HepG2 (cell line): ENCODE measurements around the gene MRPL50. TPM values are rescaled to one million over a fixed set of nuclear protein-coding genes. Genes with fewer than 3 reads are reported as not detected.

Experiments used
- CEBPG ChIP-seq: IDR thresholded peaks from 2 replicates; pipeline ENCODE4 v1.6.1; 2016
- ELF3 ChIP-seq: IDR thresholded peaks from 2 replicates; pipeline ENCODE4 v1.6.1; 2016; ENCODE audit warnings: missing genetic modification reagents, missing compliant biosample characterization
- MIXL1 ChIP-seq: IDR thresholded peaks from 2 replicates; pipeline ENCODE4 v1.6.1; 2016
- NR2F1 ChIP-seq, 2 experiments: fragments of 450-650 bp in 1 of 2; formaldehyde crosslinking in 1 of 2; IDR thresholded peaks; 2 replicates each; pipeline versions ENCODE4 v1.5.0 to v1.6.1; 2016 to 2020; ENCODE audit warnings: mild to moderate bottlenecking in 1 of 2, missing compliant biosample characterization in 1 of 2, missing genetic modification reagents in 1 of 2, moderate library complexity in 1 of 2
- RARA ChIP-seq: IDR thresholded peaks from 2 replicates; pipeline ENCODE4 v1.6.1; 2016; ENCODE audit warnings: missing genetic modification reagents, missing compliant biosample characterization
- RFX3 ChIP-seq: IDR thresholded peaks from 2 replicates; pipeline ENCODE4 v1.6.1; 2016; ENCODE audit warnings: missing biosample characterization, missing genetic modification reagents
- SMAD9 ChIP-seq: sonication (generic); formaldehyde crosslinking; IDR thresholded peaks from 2 replicates; pipeline ENCODE4 v1.5.1; 2020; ENCODE audit warnings: mild to moderate bottlenecking, missing genetic modification reagents
- ZNF264 ChIP-seq: sonication (generic); formaldehyde crosslinking; IDR thresholded peaks from 2 replicates; pipeline ENCODE4 v1.4.0; 2020; ENCODE audit warnings: missing genetic modification reagents
- ZNF883 ChIP-seq: sonication (generic); formaldehyde crosslinking; IDR thresholded peaks from 2 replicates; pipeline ENCODE4 v1.5.1; 2020; ENCODE audit warnings: mild to moderate bottlenecking, missing genetic modification reagents; ENCODE audit errors: not compliant biosample characterization
- polyA plus RNA-seq, 8 experiments: library from polyadenylated mRNA; depleted of rRNA in 3 of 8; stranded (reverse) in 7 of 8; unstranded in 1 of 8; fragments of >200 nt; fragmentation: Illumina TruSeq in 4 of 8; extraction: Trizol in 4 of 8; gene quantifications; 2 replicates each; pipeline versions ENCODE4 v1.2.1 to v1.2.3, GENCODE V29; 2011 to 2016; ENCODE audit warnings: low read depth in 4 of 8, missing spikeins in 1 of 8, mixed read lengths in 1 of 8; ENCODE audit not compliant: insufficient read depth in 1 of 8
- total RNA-seq, 5 experiments: library from RNA; depleted of rRNA; stranded (reverse); fragments of >200 nt; fragmentation: Illumina TruSeq; extraction: Trizol; gene quantifications; 2 replicates each; pipeline ENCODE4 v1.2.3, GENCODE V29; 2016; ENCODE audit warnings: low read depth in 1 of 5
- TF ChIP-seq, protein P1 (sequence below): IDR thresholded peaks from 2 replicates; pipeline ENCODE4 v1.6.1; 2016
- TF ChIP-seq, protein P2 (sequence below), 2 experiments: fragments of 450-650 bp in 1 of 2; sonication (generic) in 1 of 2; formaldehyde crosslinking; IDR thresholded peaks; 2 replicates each; pipeline versions ENCODE4 v1.5.0 to v1.8.0; 2020 to 2022; ENCODE audit warnings: mild to moderate bottlenecking in 1 of 2, missing genetic modification reagents in 1 of 2
- TF ChIP-seq, protein P3 (sequence below): sonication (generic); formaldehyde crosslinking; IDR thresholded peaks from 2 replicates; pipeline ENCODE4 v1.4.0; 2020; ENCODE audit warnings: missing genetic modification reagents; ENCODE audit errors: not compliant biosample characterization
- TF ChIP-seq, protein P4 (sequence below): IDR thresholded peaks from 2 replicates; pipeline ENCODE4 v1.6.1; 2016; ENCODE audit warnings: low read depth
- TF ChIP-seq, protein P5 (sequence below): IDR thresholded peaks from 2 replicates; pipeline ENCODE4 v1.4.0; 2020; ENCODE audit warnings: mild to moderate bottlenecking, missing genetic modification reagents
- TF ChIP-seq, protein P6 (sequence below): sonication (generic); formaldehyde crosslinking; IDR thresholded peaks from 2 replicates; pipeline ENCODE4 v1.4.0; 2020; ENCODE audit warnings: missing genetic modification reagents
- TF ChIP-seq, protein P7 (sequence below): IDR thresholded peaks from 2 replicates; pipeline ENCODE4 v1.6.1; 2016; ENCODE audit warnings: missing compliant biosample characterization, missing genetic modification reagents, borderline replicate concordance

The MRPL50 gene
- total and polyA plus RNA-seq, 2 of the 13 experiments (the other 11 are each of a cell fraction or from before 2014, with no cell fraction given), result 37.1 to 70.0 TPM

DNA sequence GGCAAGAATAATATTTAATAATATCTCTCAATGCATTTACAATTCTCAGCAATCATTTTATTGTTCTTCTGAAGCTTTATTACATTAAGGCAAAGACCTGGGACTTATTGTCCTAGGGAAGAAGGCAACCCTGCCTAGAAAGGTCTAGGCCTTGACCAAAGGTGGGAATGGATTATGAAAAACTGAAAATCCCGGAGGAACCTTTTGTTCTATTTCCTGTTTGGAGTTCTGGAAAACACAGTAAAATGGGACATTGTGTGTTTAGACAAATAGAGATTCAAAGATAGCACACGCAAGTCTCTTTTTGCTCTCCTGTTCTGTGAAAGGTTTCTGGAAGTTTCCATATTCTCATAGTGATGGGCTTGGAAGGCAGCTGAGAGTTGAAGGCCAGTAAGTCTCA, 44.7 kb downstream of the MRPL50 start (continued):
- TF ChIP-seq, protein P1, sequence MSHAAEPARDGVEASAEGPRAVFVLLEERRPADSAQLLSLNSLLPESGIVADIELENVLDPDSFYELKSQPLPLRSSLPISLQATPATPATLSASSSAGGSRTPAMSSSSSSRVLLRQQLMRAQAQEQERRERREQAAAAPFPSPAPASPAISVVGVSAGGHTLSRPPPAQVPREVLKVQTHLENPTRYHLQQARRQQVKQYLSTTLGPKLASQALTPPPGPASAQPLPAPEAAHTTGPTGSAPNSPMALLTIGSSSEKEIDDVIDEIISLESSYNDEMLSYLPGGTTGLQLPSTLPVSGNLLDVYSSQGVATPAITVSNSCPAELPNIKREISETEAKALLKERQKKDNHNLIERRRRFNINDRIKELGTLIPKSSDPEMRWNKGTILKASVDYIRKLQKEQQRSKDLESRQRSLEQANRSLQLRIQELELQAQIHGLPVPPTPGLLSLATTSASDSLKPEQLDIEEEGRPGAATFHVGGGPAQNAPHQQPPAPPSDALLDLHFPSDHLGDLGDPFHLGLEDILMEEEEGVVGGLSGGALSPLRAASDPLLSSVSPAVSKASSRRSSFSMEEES (CRISPR knock-in tag), result 0 out of 2 replicates have a peak, but pooled peaks have one; percentile 18
- peak; percentile 47 for TF ChIP-seq RARA (CRISPR knock-in tag)
- TF ChIP-seq MIXL1 (CRISPR knock-in tag), result no peak
- TF ChIP-seq, protein P2, sequence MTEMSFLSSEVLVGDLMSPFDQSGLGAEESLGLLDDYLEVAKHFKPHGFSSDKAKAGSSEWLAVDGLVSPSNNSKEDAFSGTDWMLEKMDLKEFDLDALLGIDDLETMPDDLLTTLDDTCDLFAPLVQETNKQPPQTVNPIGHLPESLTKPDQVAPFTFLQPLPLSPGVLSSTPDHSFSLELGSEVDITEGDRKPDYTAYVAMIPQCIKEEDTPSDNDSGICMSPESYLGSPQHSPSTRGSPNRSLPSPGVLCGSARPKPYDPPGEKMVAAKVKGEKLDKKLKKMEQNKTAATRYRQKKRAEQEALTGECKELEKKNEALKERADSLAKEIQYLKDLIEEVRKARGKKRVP (CRISPR knock-in tag; IDR thresholded peaks at IDR 0.05), result peak in 1 of 2 experiments; percentile 48; a peak in 1 of 4 replicates
- TF ChIP-seq ZNF883 (CRISPR knock-in tag), result no peak
- no peak for TF ChIP-seq ZNF264 (CRISPR knock-in tag)
- TF ChIP-seq NR2F1 (CRISPR knock-in tag; IDR thresholded peaks at IDR 0.05), result 0 out of 4 replicates have a peak, but pooled peaks of 1 of the 2 experiments have one; percentile 9
- TF ChIP-seq, protein P3, sequence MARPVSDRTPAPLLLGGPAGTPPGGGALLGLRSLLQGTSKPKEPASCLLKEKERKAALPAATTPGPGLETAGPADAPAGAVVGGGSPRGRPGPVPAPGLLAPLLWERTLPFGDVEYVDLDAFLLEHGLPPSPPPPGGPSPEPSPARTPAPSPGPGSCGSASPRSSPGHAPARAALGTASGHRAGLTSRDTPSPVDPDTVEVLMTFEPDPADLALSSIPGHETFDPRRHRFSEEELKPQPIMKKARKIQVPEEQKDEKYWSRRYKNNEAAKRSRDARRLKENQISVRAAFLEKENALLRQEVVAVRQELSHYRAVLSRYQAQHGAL (CRISPR knock-in tag), result no peak
- TF ChIP-seq RFX3 (CRISPR knock-in tag), result no peak
- TF ChIP-seq, protein P4, sequence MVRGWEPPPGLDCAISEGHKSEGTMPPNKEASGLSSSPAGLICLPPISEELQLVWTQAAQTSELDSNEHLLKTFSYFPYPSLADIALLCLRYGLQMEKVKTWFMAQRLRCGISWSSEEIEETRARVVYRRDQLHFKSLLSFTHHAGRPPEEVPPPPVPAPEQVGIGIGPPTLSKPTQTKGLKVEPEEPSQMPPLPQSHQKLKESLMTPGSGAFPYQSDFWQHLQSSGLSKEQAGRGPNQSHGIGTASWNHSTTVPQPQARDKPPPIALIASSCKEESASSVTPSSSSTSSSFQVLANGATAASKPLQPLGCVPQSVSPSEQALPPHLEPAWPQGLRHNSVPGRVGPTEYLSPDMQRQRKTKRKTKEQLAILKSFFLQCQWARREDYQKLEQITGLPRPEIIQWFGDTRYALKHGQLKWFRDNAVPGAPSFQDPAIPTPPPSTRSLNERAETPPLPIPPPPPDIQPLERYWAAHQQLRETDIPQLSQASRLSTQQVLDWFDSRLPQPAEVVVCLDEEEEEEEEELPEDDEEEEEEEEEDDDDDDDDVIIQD (CRISPR knock-in tag), result 0 out of 2 replicates have a peak, but pooled peaks have one; percentile 12
- TF ChIP-seq, protein P5, sequence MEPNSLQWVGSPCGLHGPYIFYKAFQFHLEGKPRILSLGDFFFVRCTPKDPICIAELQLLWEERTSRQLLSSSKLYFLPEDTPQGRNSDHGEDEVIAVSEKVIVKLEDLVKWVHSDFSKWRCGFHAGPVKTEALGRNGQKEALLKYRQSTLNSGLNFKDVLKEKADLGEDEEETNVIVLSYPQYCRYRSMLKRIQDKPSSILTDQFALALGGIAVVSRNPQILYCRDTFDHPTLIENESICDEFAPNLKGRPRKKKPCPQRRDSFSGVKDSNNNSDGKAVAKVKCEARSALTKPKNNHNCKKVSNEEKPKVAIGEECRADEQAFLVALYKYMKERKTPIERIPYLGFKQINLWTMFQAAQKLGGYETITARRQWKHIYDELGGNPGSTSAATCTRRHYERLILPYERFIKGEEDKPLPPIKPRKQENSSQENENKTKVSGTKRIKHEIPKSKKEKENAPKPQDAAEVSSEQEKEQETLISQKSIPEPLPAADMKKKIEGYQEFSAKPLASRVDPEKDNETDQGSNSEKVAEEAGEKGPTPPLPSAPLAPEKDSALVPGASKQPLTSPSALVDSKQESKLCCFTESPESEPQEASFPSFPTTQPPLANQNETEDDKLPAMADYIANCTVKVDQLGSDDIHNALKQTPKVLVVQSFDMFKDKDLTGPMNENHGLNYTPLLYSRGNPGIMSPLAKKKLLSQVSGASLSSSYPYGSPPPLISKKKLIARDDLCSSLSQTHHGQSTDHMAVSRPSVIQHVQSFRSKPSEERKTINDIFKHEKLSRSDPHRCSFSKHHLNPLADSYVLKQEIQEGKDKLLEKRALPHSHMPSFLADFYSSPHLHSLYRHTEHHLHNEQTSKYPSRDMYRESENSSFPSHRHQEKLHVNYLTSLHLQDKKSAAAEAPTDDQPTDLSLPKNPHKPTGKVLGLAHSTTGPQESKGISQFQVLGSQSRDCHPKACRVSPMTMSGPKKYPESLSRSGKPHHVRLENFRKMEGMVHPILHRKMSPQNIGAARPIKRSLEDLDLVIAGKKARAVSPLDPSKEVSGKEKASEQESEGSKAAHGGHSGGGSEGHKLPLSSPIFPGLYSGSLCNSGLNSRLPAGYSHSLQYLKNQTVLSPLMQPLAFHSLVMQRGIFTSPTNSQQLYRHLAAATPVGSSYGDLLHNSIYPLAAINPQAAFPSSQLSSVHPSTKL, result peak; percentile 59; the same call in 1 of the 2 replicates
- TF ChIP-seq ELF3 (CRISPR knock-in tag), result peak; percentile 40
- TF ChIP-seq, protein P6, sequence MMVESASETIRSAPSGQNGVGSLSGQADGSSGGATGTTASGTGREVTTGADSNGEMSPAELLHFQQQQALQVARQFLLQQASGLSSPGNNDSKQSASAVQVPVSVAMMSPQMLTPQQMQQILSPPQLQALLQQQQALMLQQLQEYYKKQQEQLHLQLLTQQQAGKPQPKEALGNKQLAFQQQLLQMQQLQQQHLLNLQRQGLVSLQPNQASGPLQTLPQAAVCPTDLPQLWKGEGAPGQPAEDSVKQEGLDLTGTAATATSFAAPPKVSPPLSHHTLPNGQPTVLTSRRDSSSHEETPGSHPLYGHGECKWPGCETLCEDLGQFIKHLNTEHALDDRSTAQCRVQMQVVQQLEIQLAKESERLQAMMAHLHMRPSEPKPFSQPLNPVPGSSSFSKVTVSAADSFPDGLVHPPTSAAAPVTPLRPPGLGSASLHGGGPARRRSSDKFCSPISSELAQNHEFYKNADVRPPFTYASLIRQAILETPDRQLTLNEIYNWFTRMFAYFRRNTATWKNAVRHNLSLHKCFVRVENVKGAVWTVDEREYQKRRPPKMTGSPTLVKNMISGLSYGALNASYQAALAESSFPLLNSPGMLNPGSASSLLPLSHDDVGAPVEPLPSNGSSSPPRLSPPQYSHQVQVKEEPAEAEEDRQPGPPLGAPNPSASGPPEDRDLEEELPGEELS (CRISPR knock-in tag), result no peak
- TF ChIP-seq, protein P7, sequence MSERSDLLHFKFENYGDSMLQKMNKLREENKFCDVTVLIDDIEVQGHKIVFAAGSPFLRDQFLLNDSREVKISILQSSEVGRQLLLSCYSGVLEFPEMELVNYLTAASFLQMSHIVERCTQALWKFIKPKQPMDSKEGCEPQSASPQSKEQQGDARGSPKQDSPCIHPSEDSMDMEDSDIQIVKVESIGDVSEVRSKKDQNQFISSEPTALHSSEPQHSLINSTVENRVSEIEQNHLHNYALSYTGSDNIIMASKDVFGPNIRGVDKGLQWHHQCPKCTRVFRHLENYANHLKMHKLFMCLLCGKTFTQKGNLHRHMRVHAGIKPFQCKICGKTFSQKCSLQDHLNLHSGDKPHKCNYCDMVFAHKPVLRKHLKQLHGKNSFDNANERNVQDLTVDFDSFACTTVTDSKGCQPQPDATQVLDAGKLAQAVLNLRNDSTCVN (CRISPR knock-in tag), result peak; percentile 83
- TF ChIP-seq SMAD9 (CRISPR knock-in tag), result no peak
- 0 out of 2 replicates have a peak, but pooled peaks have one; percentile 4 for TF ChIP-seq CEBPG
